ENCODE results near the gene HTT. TPM values are rescaled to one million over a fixed set of nuclear protein-coding genes. Genes with fewer than 3 reads are reported as not detected.

HTT gene
- total and polyA plus RNA-seq, 4 donors = 5.1 to 82.7 (median 41.1) TPM

DNA sequence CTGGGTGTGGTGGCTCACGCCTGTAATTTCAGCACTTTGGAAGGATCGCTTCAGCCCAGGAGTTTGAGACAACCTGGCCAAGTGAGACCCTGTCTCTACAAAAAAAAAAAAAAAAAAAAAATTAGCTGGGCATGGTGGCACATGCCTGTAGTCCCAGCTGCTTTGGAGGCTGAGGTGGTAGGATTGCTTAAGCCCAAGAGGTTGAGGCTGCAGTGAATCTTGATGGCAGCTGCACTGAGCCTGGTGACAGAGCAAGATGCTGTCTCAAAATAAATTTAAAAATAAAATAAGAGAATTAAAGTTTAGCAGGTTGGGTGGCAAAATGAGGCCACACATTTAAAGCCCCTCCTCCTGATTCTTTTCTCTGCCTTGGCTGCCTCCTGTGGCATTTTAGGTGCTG, 47.1 kb downstream of the HTT start:
- no peak for ATAC-seq (ENCODE audit: low FRiP score)
- no peaks in the 10 kb centered on the region for H3K4me1 ChIP-seq (ENCODE audit: control insufficient read depth in 1 of 2, insufficient read depth in 2 of 2, low read length in 2 of 2)
- peaks cover 2 to 4% of the 10 kb centered on the region in 2 donors for H3K36me3 ChIP-seq (ENCODE audit: control insufficient read depth in 1 of 2, insufficient read depth in 2 of 2, low read length in 1 of 2)
- no peak overlapping the region for H3K27ac ChIP-seq (ENCODE audit: low read depth in 1 of 2, low read length in 2 of 2)
- WGBS, 2 donors = 89 to 98% methylated on average over 2 of the region's 2 CpGs
- H3K9me3 ChIP-seq (ENCODE audit: control insufficient read depth, low read length) = no peaks in the 10 kb centered on the region
- intact Hi-C loops (cut with DNase I) = no loop called here
- DNase-seq = no peak
- H3K4me3 ChIP-seq (ENCODE audit: low read length in 2 of 2) = no peak overlapping the region
- H3K27me3 ChIP-seq (ENCODE audit: control insufficient read depth in 1 of 2, insufficient read depth in 2 of 2, low read length in 1 of 2) = no peaks in the 10 kb centered on the region

DNA sequence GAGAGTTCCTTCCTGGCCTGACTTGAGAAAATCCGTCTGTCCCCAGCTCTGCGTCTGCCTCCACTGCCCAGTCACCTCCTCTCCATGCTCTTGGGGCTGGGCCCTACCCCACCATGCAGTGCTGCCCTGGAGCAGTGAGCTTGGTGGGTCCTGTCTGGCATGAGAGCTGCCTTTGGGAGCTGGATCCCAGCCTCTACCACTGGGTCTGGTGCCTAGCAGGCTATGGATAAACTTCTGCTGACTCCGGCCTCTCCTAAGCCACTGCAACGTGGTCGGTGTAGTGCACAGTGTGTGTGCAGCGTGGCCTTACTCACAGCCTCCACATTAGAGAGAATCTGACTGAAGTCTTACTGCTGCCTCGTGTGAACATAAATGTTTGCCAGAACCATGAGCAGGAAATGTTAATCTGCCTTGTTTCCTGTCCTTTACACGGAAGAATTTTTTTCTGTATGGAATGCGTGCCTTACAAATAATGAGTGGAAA, 47.6 kb downstream of the HTT start:
- DNase-seq (no peak), ATAC-seq (ENCODE audit: low FRiP score) (peak; percentile 63)
- H3K9me3 ChIP-seq (ENCODE audit: control insufficient read depth, low read length) = peaks cover under 1% of the 10 kb centered on the region
- H3K4me3 ChIP-seq (ENCODE audit: low read length in 2 of 2) = no peak overlapping the region
- peaks cover 2 to 4% of the 10 kb centered on the region in 2 donors for H3K36me3 ChIP-seq (ENCODE audit: control insufficient read depth in 1 of 2, insufficient read depth in 2 of 2, low read length in 1 of 2)
- peak overlapping the region in 1 of 2 donors; percentile 60 for H3K27ac ChIP-seq (ENCODE audit: low read depth in 1 of 2, low read length in 2 of 2)
- intact Hi-C loops (cut with DNase I) = no loop called here
- 43 to 47% methylated on average over 9 of the region's 9 CpGs for WGBS, 2 donors
- H3K27me3 ChIP-seq (ENCODE audit: control insufficient read depth in 1 of 2, insufficient read depth in 2 of 2, low read length in 1 of 2) = no peaks in the 10 kb centered on the region
- H3K4me1 ChIP-seq (ENCODE audit: control insufficient read depth in 1 of 2, insufficient read depth in 2 of 2, low read length in 2 of 2) = no peaks in the 10 kb centered on the region

DNA sequence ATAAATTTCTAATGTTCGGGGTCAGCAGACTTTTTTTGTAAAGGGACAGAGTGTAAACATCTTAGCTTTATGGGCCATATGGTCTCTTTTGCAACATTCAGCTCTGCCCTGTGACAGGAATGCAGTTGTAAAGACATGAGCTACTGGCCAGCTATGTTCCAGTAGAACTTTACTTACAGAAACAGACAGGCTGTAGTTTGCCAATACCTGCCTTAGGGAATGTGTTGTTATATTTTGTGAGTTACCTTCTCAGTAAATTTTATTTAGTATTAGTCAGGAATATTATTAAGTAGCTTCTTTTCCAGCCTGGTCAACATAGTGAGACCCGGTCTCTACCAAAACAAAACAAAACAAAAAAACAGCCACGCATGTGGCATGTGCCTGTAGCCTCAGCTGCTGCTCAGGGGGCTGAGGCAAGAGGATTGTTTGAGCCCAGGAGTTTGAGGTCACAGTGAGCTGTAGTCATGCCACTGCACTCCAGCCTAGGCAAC, 48.7 kb downstream of the HTT start:
- intact Hi-C loops (cut with DNase I) = no loop called here
- H3K36me3 ChIP-seq (ENCODE audit: control insufficient read depth in 1 of 2, insufficient read depth in 2 of 2, low read length in 1 of 2) = peaks cover 5 to 11% of the 10 kb centered on the region in 2 donors
- no peaks in the 10 kb centered on the region for H3K4me1 ChIP-seq (ENCODE audit: control insufficient read depth in 1 of 2, insufficient read depth in 2 of 2, low read length in 2 of 2)
- no peak for ATAC-seq (ENCODE audit: low FRiP score)
- H3K4me3 ChIP-seq (ENCODE audit: low read length in 2 of 2) = no peak overlapping the region
- peaks cover 2% of the 10 kb centered on the region for H3K9me3 ChIP-seq (ENCODE audit: control insufficient read depth, low read length)
- H3K27ac ChIP-seq (ENCODE audit: low read depth in 1 of 2, low read length in 2 of 2) = no peak overlapping the region
- H3K27me3 ChIP-seq (ENCODE audit: control insufficient read depth in 1 of 2, insufficient read depth in 2 of 2, low read length in 1 of 2) = no peaks in the 10 kb centered on the region
- DNase-seq = no peak
- 47% methylated on average over 3 of the region's 3 CpGs for WGBS, 2 donors

DNA sequence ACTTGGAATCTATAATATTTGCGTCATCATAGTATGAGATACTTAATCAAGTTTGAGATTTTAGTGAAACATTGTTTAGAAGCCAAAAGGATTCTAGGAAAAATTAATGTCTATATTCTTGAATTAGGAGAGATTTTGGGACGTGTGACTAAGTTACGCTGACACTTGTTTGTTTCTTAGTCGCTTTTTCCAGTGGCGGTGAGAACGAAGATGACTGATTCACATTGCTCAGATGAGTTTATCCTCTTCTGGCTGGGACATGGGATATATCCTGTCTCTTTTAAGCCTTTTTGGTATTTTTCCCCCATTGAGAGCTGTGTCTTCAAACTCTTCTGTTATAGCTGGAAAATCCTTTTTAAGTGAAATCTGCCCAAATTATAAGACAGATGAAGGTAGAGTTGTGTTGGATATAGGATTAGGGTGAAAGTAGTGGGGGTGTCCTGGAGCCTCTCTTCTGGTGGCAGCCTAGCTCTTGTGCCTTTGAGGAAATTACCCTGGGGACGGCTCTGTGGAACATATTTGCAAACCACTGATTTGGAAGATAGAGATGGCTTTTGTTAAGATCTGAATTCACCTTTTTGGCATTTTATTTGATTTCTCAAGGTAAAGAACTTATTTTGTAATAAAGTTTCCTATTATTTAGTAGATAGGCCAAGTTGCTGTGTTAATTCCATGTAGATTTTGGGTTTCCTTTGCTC, 49.7 kb downstream of the HTT start:
- WGBS, 2 donors = 89 to 91% methylated on average over 7 of the region's 7 CpGs
- no peak overlapping the region for H3K4me3 ChIP-seq (ENCODE audit: low read length in 2 of 2)
- peaks cover 2% of the 10 kb centered on the region for H3K9me3 ChIP-seq (ENCODE audit: control insufficient read depth, low read length)
- H3K4me1 ChIP-seq (ENCODE audit: control insufficient read depth in 1 of 2, insufficient read depth in 2 of 2, low read length in 2 of 2) = no peaks in the 10 kb centered on the region
- intact Hi-C loops (cut with DNase I) = no loop called here
- no peak for DNase-seq
- H3K36me3 ChIP-seq (ENCODE audit: control insufficient read depth in 1 of 2, insufficient read depth in 2 of 2, low read length in 1 of 2) = peaks cover 4 to 13% of the 10 kb centered on the region in 2 donors
- no peaks in the 10 kb centered on the region for H3K27me3 ChIP-seq (ENCODE audit: control insufficient read depth in 1 of 2, insufficient read depth in 2 of 2, low read length in 1 of 2)
- ATAC-seq (ENCODE audit: low FRiP score) = no peak
- no peak overlapping the region for H3K27ac ChIP-seq (ENCODE audit: low read depth in 1 of 2, low read length in 2 of 2)

DNA sequence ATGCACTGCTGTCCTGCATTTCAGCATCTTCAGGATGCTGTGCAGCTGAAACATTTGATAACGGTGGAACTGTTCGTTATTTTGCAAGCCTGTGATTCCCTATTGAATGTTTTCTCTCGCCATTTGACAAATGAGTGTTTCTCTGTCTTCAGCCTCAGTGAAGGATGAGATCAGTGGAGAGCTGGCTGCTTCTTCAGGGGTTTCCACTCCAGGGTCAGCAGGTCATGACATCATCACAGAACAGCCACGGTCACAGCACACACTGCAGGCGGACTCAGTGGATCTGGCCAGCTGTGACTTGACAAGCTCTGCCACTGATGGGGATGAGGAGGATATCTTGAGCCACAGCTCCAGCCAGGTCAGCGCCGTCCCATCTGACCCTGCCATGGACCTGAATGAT, 52.6 kb downstream of the HTT start:
- no peak overlapping the region for H3K4me3 ChIP-seq (ENCODE audit: low read length in 2 of 2)
- no peaks in the 10 kb centered on the region for H3K27me3 ChIP-seq (ENCODE audit: control insufficient read depth in 1 of 2, insufficient read depth in 2 of 2, low read length in 1 of 2)
- 87 to 91% methylated on average over 7 of the region's 7 CpGs for WGBS, 2 donors
- intact Hi-C loops (cut with DNase I) = no loop called here
- no peaks in the 10 kb centered on the region for H3K4me1 ChIP-seq (ENCODE audit: control insufficient read depth in 1 of 2, insufficient read depth in 2 of 2, low read length in 2 of 2)
- no peak overlapping the region for H3K27ac ChIP-seq (ENCODE audit: low read depth in 1 of 2, low read length in 2 of 2)
- no peak for ATAC-seq (ENCODE audit: low FRiP score)
- DNase-seq = no peak
- H3K36me3 ChIP-seq (ENCODE audit: control insufficient read depth in 1 of 2, insufficient read depth in 2 of 2, low read length in 1 of 2) = peaks cover 4 to 22% of the 10 kb centered on the region in 2 donors
- H3K9me3 ChIP-seq (ENCODE audit: control insufficient read depth, low read length) = peaks cover 2% of the 10 kb centered on the region

DNA sequence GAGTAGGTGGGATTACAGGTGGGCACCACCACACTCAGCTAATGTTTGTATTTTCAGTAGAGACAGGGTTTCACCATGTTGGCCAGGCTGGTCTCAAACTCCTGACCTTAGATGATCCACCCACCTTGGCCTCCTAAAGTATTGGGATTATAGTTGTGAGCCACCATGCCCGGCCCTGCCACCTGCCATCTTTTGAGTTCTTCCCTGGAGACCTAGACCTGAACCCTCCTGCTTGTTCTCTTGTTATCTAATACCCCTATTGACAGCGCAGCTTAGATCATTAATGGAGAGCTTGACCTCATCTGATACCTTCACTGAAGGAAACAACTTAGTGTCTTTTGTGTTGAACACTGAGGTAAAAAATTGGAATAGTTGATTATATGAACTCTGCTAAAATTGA, 53.6 kb downstream of the HTT start:
- no peak for ATAC-seq (ENCODE audit: low FRiP score)
- Histone ChIP-seq H3K4me1 (ENCODE audit: control insufficient read depth in 1 of 2, insufficient read depth in 2 of 2, low read length in 2 of 2) (no peaks in the 10 kb centered on the region), H3K4me3 (ENCODE audit: low read length in 2 of 2) (no peak overlapping the region), H3K9me3 (ENCODE audit: control insufficient read depth, low read length) (peaks cover 2% of the 10 kb centered on the region), H3K27me3 (ENCODE audit: control insufficient read depth in 1 of 2, insufficient read depth in 2 of 2, low read length in 1 of 2) (no peaks in the 10 kb centered on the region), H3K36me3 (ENCODE audit: control insufficient read depth in 1 of 2, insufficient read depth in 2 of 2, low read length in 1 of 2) (peaks cover 7 to 25% of the 10 kb centered on the region in 2 donors), H3K27ac (ENCODE audit: low read depth in 1 of 2, low read length in 2 of 2) (no peak overlapping the region)
- 92 to 100% methylated on average over 2 of the region's 2 CpGs for WGBS, 2 donors
- DNase-seq = no peak
- intact Hi-C loops (cut with DNase I) = no loop called here

DNA sequence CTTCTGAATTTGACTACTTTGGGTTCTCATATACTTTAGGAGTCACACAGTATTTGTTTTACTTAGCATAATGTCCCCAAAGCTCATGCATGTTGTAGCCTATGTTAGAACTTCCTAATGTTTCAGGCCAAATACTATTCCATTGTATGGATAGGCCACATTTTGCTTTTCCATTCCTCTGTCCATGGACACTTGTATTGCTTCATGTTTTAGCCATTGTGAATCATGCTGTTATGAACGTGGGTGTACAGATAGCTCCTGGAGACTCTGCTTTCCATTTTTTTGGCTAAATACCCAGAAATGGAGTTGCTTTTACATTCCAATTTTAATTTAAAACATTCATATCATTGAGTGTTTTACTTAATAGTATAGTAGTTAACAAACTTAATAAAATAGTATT, 54.5 kb downstream of the HTT start:
- Histone ChIP-seq H3K4me3 (ENCODE audit: low read length in 2 of 2) (no peak overlapping the region), H3K9me3 (ENCODE audit: control insufficient read depth, low read length) (peaks cover 2% of the 10 kb centered on the region), H3K27me3 (ENCODE audit: control insufficient read depth in 1 of 2, insufficient read depth in 2 of 2, low read length in 1 of 2) (no peaks in the 10 kb centered on the region), H3K4me1 (ENCODE audit: control insufficient read depth in 1 of 2, insufficient read depth in 2 of 2, low read length in 2 of 2) (no peaks in the 10 kb centered on the region), H3K36me3 (ENCODE audit: control insufficient read depth in 1 of 2, insufficient read depth in 2 of 2, low read length in 1 of 2) (peaks cover 7 to 25% of the 10 kb centered on the region in 2 donors), H3K27ac (ENCODE audit: low read depth in 1 of 2, low read length in 2 of 2) (no peak overlapping the region)
- 60 to 63% methylated on average over 1 of the region's 1 CpG for WGBS, 2 donors
- intact Hi-C loops (cut with DNase I) = no loop called here
- DNase-seq = no peak
- ATAC-seq (ENCODE audit: low FRiP score) = no peak

DNA sequence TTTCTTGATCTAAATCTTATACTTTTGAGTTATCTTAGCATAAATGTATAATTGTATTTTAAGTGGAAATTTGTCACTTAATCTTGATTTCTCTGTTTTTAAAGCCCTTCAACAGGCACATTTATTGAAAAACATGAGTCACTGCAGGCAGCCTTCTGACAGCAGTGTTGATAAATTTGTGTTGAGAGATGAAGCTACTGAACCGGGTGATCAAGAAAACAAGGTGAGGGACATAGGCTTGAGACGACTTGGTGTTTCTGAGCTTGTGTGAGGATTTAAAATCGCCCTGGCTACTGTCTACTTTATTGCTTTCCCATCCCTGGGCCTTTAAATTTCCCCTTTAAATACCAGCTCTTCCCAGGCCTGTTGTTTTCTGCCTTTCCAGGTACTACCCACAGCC, 55.7 kb downstream of the HTT start:
- no peak overlapping the region for H3K4me3 ChIP-seq (ENCODE audit: low read length in 2 of 2)
- ATAC-seq (ENCODE audit: low FRiP score) (no peak), DNase-seq (no peak)
- 76 to 80% methylated on average over 3 of the region's 3 CpGs for WGBS, 2 donors
- no peaks in the 10 kb centered on the region for H3K27me3 ChIP-seq (ENCODE audit: control insufficient read depth in 1 of 2, insufficient read depth in 2 of 2, low read length in 1 of 2)
- H3K9me3 ChIP-seq (ENCODE audit: control insufficient read depth, low read length) = peaks cover 2% of the 10 kb centered on the region
- no peak overlapping the region for H3K27ac ChIP-seq (ENCODE audit: low read depth in 1 of 2, low read length in 2 of 2)
- no peaks in the 10 kb centered on the region for H3K4me1 ChIP-seq (ENCODE audit: control insufficient read depth in 1 of 2, insufficient read depth in 2 of 2, low read length in 2 of 2)
- H3K36me3 ChIP-seq (ENCODE audit: control insufficient read depth in 1 of 2, insufficient read depth in 2 of 2, low read length in 1 of 2) = peaks cover 7 to 25% of the 10 kb centered on the region in 2 donors
- intact Hi-C loops (cut with DNase I) = no loop called here

DNA sequence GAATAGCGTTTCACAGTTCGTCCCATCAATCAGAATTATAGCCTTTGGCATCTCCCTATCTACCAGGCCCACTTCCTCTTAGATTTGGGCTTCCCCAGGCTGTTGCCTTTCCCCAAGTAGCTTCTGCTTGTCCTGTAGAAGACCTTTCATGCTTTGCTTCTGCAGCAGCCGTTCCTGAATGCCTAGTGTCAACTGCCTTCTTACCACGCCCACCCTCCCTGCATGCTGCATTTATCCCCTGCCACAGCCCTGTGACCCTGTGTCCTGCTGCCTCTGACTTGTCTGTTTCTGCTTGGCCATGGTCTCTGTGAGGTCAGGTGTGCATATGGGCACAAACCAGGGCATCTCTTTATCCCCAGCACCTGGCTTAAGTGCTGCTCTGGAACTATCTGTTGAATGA, 56.3 kb downstream of the HTT start:
- ATAC-seq (ENCODE audit: low FRiP score) (no peak), DNase-seq (no peak)
- H3K4me1 ChIP-seq (ENCODE audit: control insufficient read depth in 1 of 2, insufficient read depth in 2 of 2, low read length in 2 of 2) = no peaks in the 10 kb centered on the region
- no peak overlapping the region for H3K4me3 ChIP-seq (ENCODE audit: low read length in 2 of 2)
- H3K27me3 ChIP-seq (ENCODE audit: control insufficient read depth in 1 of 2, insufficient read depth in 2 of 2, low read length in 1 of 2) = no peaks in the 10 kb centered on the region
- WGBS, 2 donors = 83 to 88% methylated on average over 4 of the region's 4 CpGs
- intact Hi-C loops (cut with DNase I) = no loop called here
- peaks cover 7 to 24% of the 10 kb centered on the region in 2 donors for H3K36me3 ChIP-seq (ENCODE audit: control insufficient read depth in 1 of 2, insufficient read depth in 2 of 2, low read length in 1 of 2)
- H3K27ac ChIP-seq (ENCODE audit: low read depth in 1 of 2, low read length in 2 of 2) = no peak overlapping the region
- peaks cover 2% of the 10 kb centered on the region for H3K9me3 ChIP-seq (ENCODE audit: control insufficient read depth, low read length)

All from aorta (tissue), 5 donors.